Dendritic cell treated with granulocyte-macrophage colony-stimulating factor and Interleukin-4, amounts not matched to agents 40 ng/mL and 50 ng/mL, for 4 days (primary cell): ENCODE data around the gene RHEX.
"Not testable (repeated sequence)": the region's sequence is repeated elsewhere in the genome, so short reads cannot be mapped to it uniquely, and the experiment has no call there.

Source experiments
- H3K27ac Mint-ChIP-seq: one replicate; pipeline ENCODE4 v1.8.0; 2022; ENCODE audit warnings: mild to moderate bottlenecking, mixed read lengths
- H3K27me3 Mint-ChIP-seq: one replicate; pipeline ENCODE4 v1.8.0; 2022; ENCODE audit warnings: mild to moderate bottlenecking, mixed read lengths
- H3K36me3 Mint-ChIP-seq: one replicate; pipeline ENCODE4 v1.8.0; 2022; ENCODE audit warnings: low read depth, mixed read lengths
- H3K4me1 Mint-ChIP-seq: one replicate; pipeline ENCODE4 v1.8.0; 2022; ENCODE audit warnings: low read depth, mixed read lengths
- H3K4me3 Mint-ChIP-seq: one replicate; pipeline ENCODE4 v1.8.0; 2022; ENCODE audit warnings: mild to moderate bottlenecking, moderate library complexity, mixed read lengths
- H3K9me3 Mint-ChIP-seq: one replicate; pipeline ENCODE4 v1.8.0; 2022; ENCODE audit warnings: mixed read lengths
- intact Hi-C: fragments of 100-400 bp; cut with micrococcal nuclease; formaldehyde crosslinking; loops from one replicate; pipeline ENCODE4 v1.15.0; 2022

The RHEX gene

DNA sequence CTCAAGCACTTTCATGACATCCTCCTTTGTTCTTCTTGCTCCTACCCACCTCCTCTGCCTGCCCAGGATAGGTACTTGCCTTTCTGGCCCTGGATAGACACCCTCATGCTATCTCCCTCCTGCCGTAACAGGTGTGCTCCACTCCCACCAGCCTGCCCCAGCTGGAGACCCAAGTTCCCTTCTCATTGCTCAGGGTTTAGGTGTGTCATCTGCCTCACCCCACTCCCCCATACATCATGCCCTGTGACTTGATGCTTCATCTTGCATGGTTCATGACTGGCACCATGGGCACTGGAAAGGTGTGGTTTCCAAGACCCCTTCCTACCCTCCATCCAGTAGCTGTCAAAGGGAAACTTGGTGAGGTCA, 5.9 kb downstream of the RHEX start:
- Mint-ChIP-seq H3K9me3 (no peaks in the 10 kb centered on the region), H3K4me3 (no peak overlapping the region), H3K27me3 (no peaks in the 10 kb centered on the region), H3K4me1 (peaks cover 10% of the 10 kb centered on the region), H3K36me3 (no peaks in the 10 kb centered on the region), H3K27ac (no peak overlapping the region)
- intact Hi-C loops, result no loop called here

DNA sequence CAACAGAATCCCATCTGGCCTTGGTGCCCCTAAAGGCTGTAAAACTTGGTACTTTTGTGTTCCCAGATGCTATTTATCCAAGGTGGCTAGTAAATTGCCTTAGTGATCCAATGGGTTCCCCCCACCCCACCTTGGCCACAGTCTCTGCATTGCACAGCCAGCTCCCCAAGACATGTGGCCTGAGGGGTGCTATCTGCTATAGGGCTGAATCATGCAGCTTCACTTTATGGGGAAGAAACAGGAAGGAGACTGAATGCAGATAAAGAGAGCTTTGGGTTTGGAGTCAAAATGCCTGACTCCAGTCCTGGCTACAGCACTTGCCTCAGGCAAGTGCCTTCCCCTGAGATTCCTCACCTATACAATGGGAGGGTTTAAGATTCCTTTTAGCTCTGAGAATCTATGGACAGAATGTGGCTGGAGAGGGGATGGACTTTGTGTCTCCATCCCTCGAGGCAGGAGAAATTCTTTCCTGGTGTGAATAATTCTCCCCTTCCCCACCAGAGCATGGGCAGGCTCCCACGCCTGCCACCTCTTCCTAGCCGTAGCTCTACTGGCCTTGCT, 6.5 kb downstream of the RHEX start:
- intact Hi-C loops, result no loop called here
- Mint-ChIP-seq H3K27me3 (no peaks in the 10 kb centered on the region), H3K36me3 (no peaks in the 10 kb centered on the region), H3K27ac (no peak overlapping the region), H3K4me3 (no peak overlapping the region), H3K9me3 (no peaks in the 10 kb centered on the region), H3K4me1 (peaks cover 10% of the 10 kb centered on the region)

DNA sequence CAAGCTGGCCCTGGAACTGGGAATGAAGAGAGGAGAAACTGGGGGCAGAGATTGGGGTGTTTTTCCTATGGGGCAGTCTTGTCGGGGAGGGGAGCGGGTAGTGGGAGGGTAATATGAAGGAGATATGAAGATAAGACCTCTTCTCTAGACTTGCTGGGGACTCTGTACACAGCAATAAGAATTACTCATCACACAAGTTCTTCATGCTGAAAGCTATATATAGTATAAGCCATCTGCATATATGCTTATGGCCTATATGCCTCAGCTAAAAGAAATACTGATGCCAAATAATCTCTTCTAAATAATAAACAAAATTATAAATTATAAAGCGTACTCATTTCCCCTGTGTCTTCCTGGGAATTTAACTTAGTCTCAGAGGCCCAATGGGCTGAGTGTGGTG, 7.9 kb downstream of the RHEX start:
- no peak overlapping the region for H3K27ac Mint-ChIP-seq
- intact Hi-C loops, result no loop called here

DNA sequence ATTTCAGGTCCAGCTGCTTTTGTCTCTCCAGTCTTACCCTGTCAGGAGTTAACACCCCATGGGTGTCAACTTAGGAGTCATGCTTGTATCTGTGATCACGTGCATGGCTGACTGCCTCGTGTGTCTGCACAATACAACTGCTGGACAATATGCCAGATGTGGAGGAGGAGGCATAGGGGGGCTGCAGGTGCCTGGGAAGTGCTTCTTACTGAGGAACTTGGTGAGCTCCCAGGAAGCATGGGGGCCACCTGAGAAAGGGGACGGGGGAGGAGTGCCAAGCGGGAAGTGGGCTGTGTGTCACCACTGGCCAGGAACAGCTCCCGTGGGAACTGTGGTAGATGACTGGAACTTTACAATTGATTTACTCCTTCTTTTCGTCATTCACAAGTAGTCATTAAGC, 9.5 kb downstream of the RHEX start:
- Mint-ChIP-seq H3K4me1 (peaks cover 23% of the 10 kb centered on the region), H3K36me3 (no peaks in the 10 kb centered on the region), H3K27ac (no peak overlapping the region), H3K27me3 (peaks cover 3% of the 10 kb centered on the region), H3K4me3 (no peak overlapping the region), H3K9me3 (no peaks in the 10 kb centered on the region)
- intact Hi-C loops, result no loop called here

More for the DNA sequence above, 7.9 kb downstream of the RHEX start:
- Mint-ChIP-seq H3K9me3 (no peaks in the 10 kb centered on the region), H3K36me3 (no peaks in the 10 kb centered on the region), H3K4me3 (no peak overlapping the region), H3K27me3 (no peaks in the 10 kb centered on the region), H3K4me1 (peaks cover 10% of the 10 kb centered on the region)

DNA sequence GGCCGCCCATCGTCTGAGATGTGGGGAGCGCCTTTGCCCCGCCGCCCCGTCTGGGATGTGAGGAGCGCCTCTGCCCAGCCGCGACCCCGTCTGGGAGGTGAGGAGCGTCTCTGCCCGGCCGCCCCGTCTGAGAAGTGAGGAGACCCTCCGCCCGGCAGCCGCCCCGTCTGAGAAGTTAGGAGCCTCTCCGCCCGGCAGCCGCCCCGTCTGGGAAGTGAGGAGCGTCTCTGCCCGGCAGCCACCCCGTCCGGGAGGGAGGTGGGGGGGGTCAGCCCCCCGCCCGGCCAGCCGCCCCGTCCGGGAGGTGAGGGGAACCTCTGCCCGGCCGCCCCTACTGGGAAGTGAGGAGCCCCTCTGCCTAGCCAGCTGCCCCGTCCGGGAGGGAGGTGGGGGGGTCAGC, 11.0 kb downstream of the RHEX start:
- Mint-ChIP-seq H3K4me1 (peaks cover 38% of the 10 kb centered on the region), H3K27me3 (peaks cover 11% of the 10 kb centered on the region)
- intact Hi-C loops, H3K36me3 Mint-ChIP-seq, H3K9me3 Mint-ChIP-seq, H3K4me3 Mint-ChIP-seq, H3K27ac Mint-ChIP-seq: not testable (repeated sequence)

DNA sequence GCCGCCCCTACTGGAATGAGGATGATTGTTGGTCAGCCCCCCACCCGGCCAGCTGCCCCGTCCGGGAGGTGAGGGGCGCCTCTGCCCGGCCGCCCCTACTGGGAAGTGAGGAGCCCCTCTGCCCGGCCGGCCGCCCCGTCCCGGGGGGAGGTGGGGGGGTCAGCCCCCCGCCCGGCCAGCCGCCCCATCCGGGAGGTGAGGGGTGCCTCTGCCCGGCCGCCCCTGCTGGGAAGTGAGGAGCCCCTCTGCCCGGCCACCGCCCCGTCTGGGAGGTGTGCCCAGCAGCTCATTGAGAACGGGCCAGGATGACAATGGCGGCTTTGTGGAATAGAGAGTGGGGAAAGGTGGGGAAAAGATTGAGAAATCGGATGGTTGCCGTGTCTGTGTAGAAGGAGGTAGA, 11.5 kb downstream of the RHEX start:
- H3K27ac Mint-ChIP-seq, H3K9me3 Mint-ChIP-seq, H3K4me3 Mint-ChIP-seq, H3K36me3 Mint-ChIP-seq, intact Hi-C loops: not testable (repeated sequence)
- Mint-ChIP-seq H3K27me3 (peaks cover 11% of the 10 kb centered on the region), H3K4me1 (peaks cover 33% of the 10 kb centered on the region)

DNA sequence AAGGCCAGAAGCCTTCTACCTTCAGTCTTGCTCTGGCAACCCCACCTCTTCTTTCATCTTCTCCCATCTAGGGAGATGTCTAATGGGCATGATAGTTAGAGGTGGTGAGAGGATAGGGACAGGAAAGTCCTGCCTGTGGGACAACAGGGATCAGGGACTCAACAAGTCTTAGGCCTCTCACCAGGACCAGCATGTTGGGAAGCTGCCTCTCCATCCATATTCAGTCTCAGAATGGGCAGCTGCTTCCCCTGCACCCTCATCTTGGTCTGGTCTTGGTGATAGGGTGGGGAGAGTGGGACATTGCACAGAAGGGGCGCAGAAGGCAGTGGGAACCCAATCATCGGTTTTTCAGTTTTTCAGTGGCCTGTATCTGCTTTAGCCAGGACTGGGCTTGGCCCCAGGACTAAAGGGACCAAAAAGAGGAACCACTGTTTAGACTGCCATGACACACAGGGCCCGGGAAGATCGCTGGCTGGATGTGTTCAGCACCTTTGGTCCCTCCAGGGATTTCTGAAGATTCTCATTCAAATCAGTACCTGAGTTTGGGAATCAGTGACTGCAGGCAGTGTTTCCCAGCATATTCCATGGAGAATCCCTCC, 12.7 kb downstream of the RHEX start:
- no peak overlapping the region for H3K27ac Mint-ChIP-seq
- intact Hi-C loops, result no loop called here

DNA sequence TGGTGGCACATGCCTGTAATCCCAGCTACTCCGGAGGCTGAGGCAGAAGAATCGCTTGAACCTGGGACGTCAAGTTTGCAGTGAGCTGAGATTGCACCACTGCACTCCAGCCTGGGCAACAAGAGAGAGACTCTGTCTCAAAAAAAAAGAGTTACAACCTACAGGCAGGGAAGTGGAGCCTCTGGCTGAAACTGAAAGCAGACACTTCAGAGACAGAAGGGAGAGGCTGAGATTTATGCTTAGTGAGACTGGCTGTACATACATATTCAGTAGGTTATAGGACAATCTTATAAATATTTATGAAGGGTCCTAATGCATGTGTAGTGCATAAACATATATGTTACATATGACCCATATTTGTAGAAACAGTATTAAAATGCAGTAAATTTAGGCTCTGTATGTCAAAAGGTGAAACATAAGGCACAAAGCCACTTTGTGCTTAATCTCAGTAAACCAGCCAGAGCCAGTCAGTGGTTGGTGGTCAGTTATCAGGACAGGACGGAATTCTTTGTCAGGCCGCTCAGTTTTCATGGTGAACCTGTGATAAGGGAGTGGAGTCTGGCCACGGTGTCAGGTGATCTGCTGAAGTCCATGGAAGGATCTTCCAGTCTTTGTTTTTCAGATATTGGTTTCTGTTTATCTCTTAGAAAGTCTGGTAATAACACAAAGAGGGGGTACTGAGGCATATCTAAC, 13.7 kb downstream of the RHEX start:
- Mint-ChIP-seq H3K9me3 (no peaks in the 10 kb centered on the region), H3K27me3 (peaks cover 11% of the 10 kb centered on the region), H3K36me3 (no peaks in the 10 kb centered on the region), H3K4me3 (no peak overlapping the region), H3K27ac (peak overlapping the region; percentile 52), H3K4me1 (peaks cover 28% of the 10 kb centered on the region)
- intact Hi-C loops, result no loop called here

More for the DNA sequence above, 12.7 kb downstream of the RHEX start:
- H3K9me3 Mint-ChIP-seq, result no peaks in the 10 kb centered on the region
- H3K27me3 Mint-ChIP-seq, result peaks cover 11% of the 10 kb centered on the region
- H3K4me3 Mint-ChIP-seq, result no peak overlapping the region
- no peaks in the 10 kb centered on the region for H3K36me3 Mint-ChIP-seq
- H3K4me1 Mint-ChIP-seq, result peaks cover 28% of the 10 kb centered on the region

DNA sequence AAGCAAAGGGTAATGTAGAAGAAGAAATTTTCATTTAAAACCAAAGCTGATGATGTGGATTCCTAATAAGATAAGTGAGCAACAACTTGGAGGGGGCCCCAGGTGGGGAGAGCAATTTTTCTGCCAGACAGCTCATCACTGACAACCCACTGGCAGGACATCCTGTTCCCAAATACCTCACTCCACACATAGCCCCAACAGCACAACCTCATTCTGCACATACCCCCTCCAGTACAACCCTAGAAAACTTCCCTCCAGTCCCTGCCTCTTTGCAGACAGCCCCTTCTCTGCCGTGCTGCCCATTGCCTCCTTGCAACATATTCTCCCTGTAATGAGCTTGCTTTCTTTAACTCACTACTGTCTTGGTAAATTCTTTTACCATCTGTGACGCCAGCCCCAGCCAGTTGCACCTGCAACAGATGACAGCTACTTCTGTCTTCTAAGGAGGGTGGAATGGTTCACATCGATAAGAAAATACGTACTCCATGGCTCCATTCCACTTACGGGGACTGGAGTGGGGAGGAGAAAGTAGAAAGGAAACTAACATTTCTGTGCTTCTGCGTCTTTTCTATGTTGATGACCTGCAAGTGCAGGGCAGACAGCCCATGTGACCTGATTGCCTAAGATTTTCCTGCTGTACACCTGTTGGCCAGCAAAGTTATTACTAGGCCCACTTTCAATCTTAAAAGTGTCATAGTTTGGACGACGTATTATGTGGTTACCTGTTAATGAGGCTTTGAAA, 14.7 kb downstream of the RHEX start:
- Mint-ChIP-seq H3K27me3 (peaks cover 11% of the 10 kb centered on the region), H3K27ac (peak overlapping the region; percentile 61), H3K36me3 (no peaks in the 10 kb centered on the region), H3K4me3 (no peak overlapping the region), H3K4me1 (peaks cover 28% of the 10 kb centered on the region), H3K9me3 (no peaks in the 10 kb centered on the region)
- intact Hi-C loops, result no loop called here

DNA sequence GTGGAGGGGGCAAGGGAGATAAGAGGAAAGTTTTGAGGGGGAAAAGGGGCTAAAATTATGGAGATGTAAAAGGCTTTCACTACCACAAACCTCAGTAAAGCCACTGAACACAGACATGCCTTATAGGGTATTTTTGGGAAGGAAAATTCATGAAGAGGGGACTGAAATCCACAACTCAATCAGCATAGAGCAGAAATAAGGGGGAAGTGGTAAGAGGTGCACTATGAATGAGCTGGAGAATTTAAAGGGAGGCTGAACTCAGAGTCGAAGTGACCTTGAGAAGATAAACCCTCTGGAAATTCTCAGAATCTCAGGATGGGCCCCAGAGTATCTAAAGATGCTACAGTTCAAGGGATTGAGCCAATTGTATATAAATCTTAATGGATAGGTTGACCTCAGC, 15.3 kb downstream of the RHEX start:
- Mint-ChIP-seq H3K36me3 (no peaks in the 10 kb centered on the region), H3K27me3 (peaks cover 11% of the 10 kb centered on the region), H3K4me3 (no peak overlapping the region), H3K27ac (peak overlapping the region; percentile 61), H3K4me1 (peaks cover 28% of the 10 kb centered on the region), H3K9me3 (no peaks in the 10 kb centered on the region)
- intact Hi-C loops, result no loop called here

DNA sequence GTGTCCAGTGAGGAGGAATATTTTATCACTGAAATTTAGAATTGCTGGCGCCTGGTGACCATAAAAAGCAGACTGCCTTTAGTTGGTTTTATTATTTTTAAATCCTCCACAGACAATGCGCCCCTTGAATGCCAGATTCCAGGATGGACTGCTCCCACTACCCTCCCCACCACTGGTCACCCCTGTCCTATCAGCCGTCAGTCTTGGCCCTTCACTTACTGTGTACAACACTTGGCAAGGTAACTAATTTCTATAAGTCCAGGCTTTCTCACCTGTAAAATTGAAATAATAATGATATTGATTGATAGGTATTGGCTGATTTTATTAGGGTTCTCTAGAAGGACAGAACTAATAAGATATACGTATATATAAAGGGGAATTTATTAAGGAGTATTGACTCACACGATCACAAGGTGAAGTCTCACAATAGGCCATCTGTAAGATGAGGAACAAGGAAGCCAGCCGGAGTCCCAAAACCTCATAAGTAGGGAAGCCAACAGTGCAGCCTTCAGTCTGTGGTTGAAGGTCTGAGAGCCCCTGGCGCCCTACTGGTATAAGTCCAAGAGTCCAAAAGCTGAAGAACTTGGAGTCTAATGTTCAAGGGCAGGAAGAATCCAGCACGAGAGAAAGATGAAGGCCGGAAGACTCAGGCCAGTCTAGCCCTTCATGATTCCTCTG, 17.8 kb downstream of the RHEX start:
- Mint-ChIP-seq H3K27ac (no peak overlapping the region), H3K27me3 (peaks cover 11% of the 10 kb centered on the region), H3K36me3 (no peaks in the 10 kb centered on the region), H3K4me3 (no peak overlapping the region), H3K4me1 (peaks cover 35% of the 10 kb centered on the region), H3K9me3 (no peaks in the 10 kb centered on the region)
- intact Hi-C loops, result no loop called here

DNA sequence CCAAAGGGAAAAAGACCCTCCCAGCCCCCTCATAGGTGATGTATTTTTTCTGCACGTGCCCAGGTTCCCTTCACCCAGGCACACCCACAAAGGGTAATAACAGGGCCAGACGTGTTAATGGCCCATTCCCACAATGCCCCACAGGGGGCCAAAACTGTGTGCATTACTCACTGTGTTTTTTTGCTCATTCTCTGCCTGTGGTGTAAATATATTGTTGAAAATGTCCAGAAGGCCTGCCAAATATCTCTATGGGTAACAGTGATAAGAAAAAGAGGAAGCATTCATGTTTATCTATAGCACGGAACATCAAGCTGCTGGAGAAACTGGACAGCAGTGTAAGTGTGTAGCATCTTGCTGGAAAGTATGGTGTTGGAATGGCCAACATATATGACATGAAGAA, 21.9 kb downstream of the RHEX start:
- H3K27ac Mint-ChIP-seq, result no peak overlapping the region
- peaks cover 26% of the 10 kb centered on the region for H3K4me1 Mint-ChIP-seq
- H3K9me3 Mint-ChIP-seq, result no peaks in the 10 kb centered on the region
- H3K36me3 Mint-ChIP-seq, result no peaks in the 10 kb centered on the region
- H3K27me3 Mint-ChIP-seq, result no peaks in the 10 kb centered on the region
- no peak overlapping the region for H3K4me3 Mint-ChIP-seq
- intact Hi-C loops, result no loop called here

DNA sequence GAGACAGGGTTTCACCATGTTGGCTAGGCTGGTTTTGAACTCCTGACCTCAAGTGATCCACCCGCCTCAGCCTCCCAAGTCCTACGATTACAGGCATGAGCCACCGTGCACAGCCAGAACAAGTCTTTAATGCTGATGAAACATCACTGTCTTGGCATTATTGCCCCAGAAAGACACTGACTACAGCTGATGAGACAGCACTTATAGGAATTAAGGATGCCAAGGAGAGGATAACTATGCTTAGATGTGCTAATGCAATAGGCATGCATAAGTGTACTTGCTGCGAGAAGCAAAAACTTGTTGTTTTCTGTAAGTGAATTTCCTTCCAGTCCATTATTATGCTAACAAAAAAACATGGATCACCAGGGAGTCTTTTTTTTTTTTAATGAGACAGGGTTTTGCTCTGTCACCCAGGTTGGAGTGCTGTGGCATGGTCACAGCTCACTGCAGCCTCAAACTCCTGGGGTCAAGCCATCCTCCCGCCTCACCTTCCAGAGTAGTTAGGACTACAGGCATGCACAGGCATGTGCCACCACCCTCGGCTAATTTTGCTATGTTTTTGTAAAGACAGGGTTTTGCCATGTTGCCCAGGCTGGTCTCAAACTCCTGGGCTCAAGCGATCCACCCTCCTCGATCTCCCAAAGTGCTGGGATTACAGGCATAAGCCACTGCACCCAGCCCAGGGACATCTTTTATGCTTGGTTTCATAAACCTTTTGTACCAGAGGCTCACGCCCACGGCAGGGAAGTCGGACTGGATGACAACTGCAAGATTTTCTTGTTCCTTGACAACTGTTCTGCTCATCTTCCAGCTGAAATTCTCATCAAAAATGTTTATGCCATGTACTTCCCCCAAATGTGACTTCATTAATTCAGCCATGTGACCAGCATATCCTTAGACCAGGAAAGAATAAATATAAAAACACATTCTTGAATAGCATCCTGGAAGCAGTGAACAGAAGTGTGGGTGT, 23.1 kb downstream of the RHEX start:
- H3K27ac Mint-ChIP-seq, result no peak overlapping the region
- no peaks in the 10 kb centered on the region for H3K36me3 Mint-ChIP-seq
- no peaks in the 10 kb centered on the region for H3K9me3 Mint-ChIP-seq
- no peak overlapping the region for H3K4me3 Mint-ChIP-seq
- peaks cover 33% of the 10 kb centered on the region for H3K4me1 Mint-ChIP-seq
- intact Hi-C loops, result no loop called here
- no peaks in the 10 kb centered on the region for H3K27me3 Mint-ChIP-seq
